NCI-H146 treated with DMSO at 0.1 percent for 48 hours (cell line): ENCODE measurements around the gene NXPH2.
"Not testable (repeated sequence)": the region's sequence is repeated elsewhere in the genome, so short reads cannot be mapped to it uniquely, and the experiment has no call there.

ENCODE experiments used
- DNase-seq: peaks from one replicate; lab custom pipeline; 2025; ENCODE audit not compliant: unreplicated experiment; lab: John Stamatoyannopoulos, UW

NXPH2 gene

GRCh38 chr2:138760676-138761075 lies 19.5 kb downstream of the NXPH2 start:
- DNase-seq: no peak

GRCh38 chr2:138757384-138757783 lies 22.8 kb downstream of the NXPH2 start:
- DNase-seq: no peak

GRCh38 chr2:138752197-138752956 lies 27.8 kb downstream of the NXPH2 start:
- DNase-seq: no peak

- peak; percentile 59 for DNase-seq
These were observed 35.5 kb downstream of the NXPH2 start for GRCh38 chr2:138744713-138745112.

GRCh38 chr2:138742441-138743057 lies 37.6 kb downstream of the NXPH2 start:
- DNase-seq: peak; percentile 88

- no peak for DNase-seq
These were observed 38.3 kb downstream of the NXPH2 start for GRCh38 chr2:138741851-138742250.

- DNase-seq: not testable (repeated sequence)
These were observed 43.1 kb downstream of the NXPH2 start for GRCh38 chr2:138737009-138737554.

- DNase-seq: no peak
These were observed 47.5 kb downstream of the NXPH2 start for GRCh38 chr2:138732651-138733050.

GRCh38 chr2:138730497-138731030 lies 49.6 kb downstream of the NXPH2 start:
- no peak for DNase-seq

GRCh38 chr2:138727956-138728355 lies 52.2 kb downstream of the NXPH2 start:
- no peak for DNase-seq

GRCh38 chr2:138726681-138727080 lies 53.5 kb downstream of the NXPH2 start:
- DNase-seq: no peak

GRCh38 chr2:138724729-138725459 lies 55.3 kb downstream of the NXPH2 start:
- no peak for DNase-seq

GRCh38 chr2:138724327-138724726 lies 55.9 kb downstream of the NXPH2 start:
- no peak for DNase-seq

GRCh38 chr2:138723196-138723987 lies 56.8 kb downstream of the NXPH2 start:
- DNase-seq: no peak

GRCh38 chr2:138722316-138722715 lies 57.9 kb downstream of the NXPH2 start:
- no peak for DNase-seq

GRCh38 chr2:138720035-138720838 lies 60.0 kb downstream of the NXPH2 start:
- no peak for DNase-seq

GRCh38 chr2:138718405-138718804 lies 61.8 kb downstream of the NXPH2 start:
- DNase-seq: no peak

GRCh38 chr2:138716183-138716582 lies 64.0 kb downstream of the NXPH2 start:
- no peak for DNase-seq

GRCh38 chr2:138713504-138713903 lies 66.7 kb downstream of the NXPH2 start:
- no peak for DNase-seq

- no peak for DNase-seq
These were observed 67.1 kb downstream of the NXPH2 start for GRCh38 chr2:138713069-138713496.
